Measurements from ENCODE around the gene SNAI1.
A peak's percentile ranks its signal among the peaks of the same experiment; 100 is the strongest.
"Not testable (repeated sequence)": the region's sequence is repeated elsewhere in the genome, so short reads cannot be mapped to it uniquely, and the experiment has no call there.

SNAI1 gene

DNA sequence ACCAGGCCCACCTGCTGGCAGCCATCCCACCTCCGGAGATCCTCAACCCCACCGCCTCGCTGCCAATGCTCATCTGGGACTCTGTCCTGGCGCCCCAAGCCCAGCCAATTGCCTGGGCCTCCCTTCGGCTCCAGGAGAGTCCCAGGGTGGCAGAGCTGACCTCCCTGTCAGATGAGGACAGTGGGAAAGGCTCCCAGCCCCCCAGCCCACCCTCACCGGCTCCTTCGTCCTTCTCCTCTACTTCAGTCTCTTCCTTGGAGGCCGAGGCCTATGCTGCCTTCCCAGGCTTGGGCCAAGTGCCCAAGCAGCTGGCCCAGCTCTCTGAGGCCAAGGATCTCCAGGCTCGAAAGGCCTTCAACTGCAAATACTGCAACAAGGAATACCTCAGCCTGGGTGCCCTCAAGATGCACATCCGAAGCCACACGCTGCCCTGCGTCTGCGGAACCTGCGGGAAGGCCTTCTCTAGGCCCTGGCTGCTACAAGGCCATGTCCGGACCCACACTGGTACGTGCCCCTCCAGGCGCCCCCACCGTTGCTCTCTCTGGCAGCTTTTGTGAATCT, 1.1 kb downstream of the SNAI1 start:
- in situ Hi-C loops (cut with HindIII; ENCODE audit: low pct_ligation_motif_present, low pct_unique_long_range_greater_than_20kb, low sequenced_read_pairs): no loop called here
- no peak for DNase-seq

DNA sequence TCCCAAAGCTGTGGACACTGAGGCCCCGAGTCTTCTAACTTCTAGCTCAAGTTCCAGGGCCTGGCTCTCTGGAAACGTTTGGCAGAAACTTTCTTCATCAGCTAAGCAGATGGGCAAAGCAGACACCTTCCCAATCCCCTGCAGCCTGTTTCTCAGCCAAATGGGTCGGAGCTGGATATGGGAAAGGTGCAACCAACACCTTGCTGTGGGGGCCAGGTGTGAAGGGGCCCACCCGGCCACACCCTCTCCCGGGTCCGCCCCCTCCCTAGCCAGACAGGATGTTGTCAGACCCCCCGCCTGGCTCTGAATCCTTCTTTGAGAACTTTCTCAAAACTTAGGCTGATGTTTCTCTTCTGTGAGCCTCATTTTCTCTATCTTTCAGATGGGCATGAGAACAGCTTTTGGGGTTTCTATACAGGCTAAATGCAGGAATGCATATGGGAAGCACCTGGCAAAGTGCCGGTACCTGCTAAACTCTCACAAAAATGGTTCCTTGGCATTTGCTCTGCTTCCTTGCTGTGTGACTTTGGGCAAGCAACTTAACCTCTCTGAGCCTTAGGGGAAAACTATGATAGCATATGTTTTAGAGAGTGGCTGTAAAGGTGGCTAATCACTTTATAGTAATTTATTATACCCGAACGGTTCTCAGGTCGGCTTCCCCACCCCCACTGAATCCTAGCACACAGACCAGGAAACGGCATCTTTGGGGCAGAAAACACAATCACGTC, 1.8 kb downstream of the SNAI1 start:
- no peak for DNase-seq
- in situ Hi-C loops (cut with HindIII; ENCODE audit: low pct_ligation_motif_present, low pct_unique_long_range_greater_than_20kb, low sequenced_read_pairs): no loop called here

DNA sequence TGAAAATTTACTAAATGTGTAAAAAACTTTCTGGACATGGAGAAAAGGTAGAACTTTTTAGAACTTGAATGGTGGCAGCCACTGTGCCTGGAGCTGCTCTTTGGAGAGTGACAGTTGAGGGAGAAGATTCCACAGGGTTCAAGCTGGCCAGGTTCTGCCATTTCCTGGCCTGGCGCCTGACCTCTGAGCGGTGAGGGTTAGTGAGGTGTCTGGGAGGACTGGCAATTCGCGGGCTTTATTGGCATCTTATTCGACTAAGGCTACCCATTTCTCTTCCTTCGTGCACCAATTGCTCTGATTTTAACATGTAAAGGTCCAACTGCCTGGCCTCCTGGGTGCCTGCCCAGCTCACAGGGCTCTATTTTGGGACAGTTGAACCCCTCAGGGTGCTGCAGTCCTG, 2.4 kb downstream of the SNAI1 start:
- in situ Hi-C loops (cut with HindIII; ENCODE audit: low pct_ligation_motif_present, low pct_unique_long_range_greater_than_20kb, low sequenced_read_pairs): no loop called here

DNA sequence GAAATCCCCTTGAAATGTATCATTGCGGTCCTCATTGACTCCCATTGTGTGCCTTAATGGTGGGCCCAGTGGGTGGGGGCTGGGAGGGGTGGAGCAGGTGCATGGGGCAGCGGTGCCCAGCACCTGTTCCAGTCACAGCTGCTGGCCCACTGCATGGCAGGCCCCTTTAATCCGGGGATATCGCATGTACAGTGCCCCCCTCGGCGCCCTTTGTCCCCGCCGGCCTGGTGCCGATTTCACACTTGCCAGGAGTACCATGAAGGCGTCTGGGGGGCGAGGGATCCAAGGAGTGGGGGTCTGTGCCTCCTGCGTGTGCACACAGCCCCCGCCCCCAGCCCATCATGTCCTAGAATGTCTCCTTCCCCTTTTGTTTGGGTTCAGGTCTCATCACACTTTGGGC, 2.8 kb downstream of the SNAI1 start:
- DNase-seq: no peak
- in situ Hi-C loops (cut with HindIII; ENCODE audit: low pct_ligation_motif_present, low pct_unique_long_range_greater_than_20kb, low sequenced_read_pairs): no loop called here

More for the DNA sequence above, 2.4 kb downstream of the SNAI1 start:
- DNase-seq: no peak

DNA sequence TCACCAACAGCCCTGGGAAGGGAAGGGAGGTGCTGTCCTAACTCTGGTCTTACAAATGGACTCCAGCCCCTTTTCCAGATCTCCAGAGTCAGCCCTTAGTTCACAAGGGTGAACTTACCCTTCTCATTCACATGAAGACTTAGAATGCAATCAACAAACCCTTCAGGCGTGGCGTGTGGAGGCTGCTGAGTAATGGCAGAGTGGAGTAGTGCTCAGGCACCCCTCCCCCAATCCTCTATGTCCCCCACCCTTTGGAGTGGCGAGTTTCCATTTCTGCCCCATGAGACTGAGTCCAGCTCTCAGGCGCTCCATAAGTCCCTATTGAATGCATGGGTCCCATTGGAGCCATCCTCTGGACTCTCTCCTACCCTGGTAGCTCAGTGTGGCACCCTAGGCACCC, 3.3 kb downstream of the SNAI1 start:
- DNase-seq: no peak
- in situ Hi-C loops (cut with HindIII; ENCODE audit: low pct_ligation_motif_present, low pct_unique_long_range_greater_than_20kb, low sequenced_read_pairs): no loop called here

DNA sequence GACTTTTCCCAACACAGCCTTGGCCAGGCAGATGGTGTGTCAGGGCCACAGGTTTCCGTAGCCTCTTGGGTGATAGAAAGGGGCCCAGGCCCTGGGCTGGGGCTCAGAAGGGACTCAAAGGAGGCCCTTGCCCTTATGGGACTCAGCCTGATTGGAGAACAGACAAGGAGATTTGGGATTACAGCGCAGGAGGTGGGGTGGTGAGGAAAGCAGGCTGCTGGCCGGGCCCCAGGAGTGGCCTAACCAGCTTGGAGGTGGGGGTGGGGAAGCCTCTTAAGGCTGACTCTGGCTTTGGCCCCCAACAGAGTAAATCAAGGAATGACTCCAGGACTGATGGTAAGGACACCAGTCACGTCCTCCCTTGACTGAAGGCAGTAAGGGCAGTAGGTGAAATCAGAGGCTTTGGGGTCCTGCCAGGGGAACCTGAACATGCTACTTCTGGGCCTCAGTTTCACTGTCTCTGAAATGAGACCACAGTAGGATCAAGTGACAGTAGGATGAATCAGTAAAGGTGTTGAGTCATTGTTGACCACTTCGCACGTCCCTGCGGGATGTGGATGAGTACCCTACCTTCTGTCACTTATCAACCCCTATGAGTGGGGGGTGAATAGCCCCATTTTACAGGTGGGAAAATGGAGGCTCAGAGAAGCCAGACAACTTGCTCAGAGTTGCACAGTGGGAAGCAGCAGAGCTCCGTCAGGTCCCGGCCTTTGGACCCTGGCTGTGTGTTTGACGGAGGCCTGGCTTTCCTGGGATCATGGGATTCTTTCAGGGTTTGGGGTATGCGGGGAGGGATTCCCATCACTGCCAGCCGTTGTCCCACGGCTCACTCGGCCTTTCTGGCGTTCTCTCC, 4.5 kb downstream of the SNAI1 start:
- DNase-seq: no peak
- in situ Hi-C loops (cut with HindIII; ENCODE audit: low pct_ligation_motif_present, low pct_unique_long_range_greater_than_20kb, low sequenced_read_pairs): no loop called here

DNA sequence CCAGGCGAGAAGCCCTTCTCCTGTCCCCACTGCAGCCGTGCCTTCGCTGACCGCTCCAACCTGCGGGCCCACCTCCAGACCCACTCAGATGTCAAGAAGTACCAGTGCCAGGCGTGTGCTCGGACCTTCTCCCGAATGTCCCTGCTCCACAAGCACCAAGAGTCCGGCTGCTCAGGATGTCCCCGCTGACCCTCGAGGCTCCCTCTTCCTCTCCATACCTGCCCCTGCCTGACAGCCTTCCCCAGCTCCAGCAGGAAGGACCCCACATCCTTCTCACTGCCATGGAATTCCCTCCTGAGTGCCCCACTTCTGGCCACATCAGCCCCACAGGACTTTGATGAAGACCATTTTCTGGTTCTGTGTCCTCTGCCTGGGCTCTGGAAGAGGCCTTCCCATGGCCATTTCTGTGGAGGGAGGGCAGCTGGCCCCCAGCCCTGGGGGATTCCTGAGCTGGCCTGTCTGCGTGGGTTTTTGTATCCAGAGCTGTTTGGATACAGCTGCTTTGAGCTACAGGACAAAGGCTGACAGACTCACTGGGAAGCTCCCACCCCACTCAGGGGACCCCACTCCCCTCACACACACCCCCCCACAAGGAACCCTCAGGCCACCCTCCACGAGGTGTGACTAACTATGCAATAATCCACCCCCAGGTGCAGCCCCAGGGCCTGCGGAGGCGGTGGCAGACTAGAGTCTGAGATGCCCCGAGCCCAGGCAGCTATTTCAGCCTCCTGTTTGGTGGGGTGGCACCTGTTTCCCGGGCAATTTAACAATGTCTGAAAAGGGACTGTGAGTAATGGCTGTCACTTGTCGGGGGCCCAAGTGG, 5.3 kb downstream of the SNAI1 start:
- in situ Hi-C loops (cut with HindIII; ENCODE audit: low pct_ligation_motif_present, low pct_unique_long_range_greater_than_20kb, low sequenced_read_pairs): no loop called here
- DNase-seq: no peak

DNA sequence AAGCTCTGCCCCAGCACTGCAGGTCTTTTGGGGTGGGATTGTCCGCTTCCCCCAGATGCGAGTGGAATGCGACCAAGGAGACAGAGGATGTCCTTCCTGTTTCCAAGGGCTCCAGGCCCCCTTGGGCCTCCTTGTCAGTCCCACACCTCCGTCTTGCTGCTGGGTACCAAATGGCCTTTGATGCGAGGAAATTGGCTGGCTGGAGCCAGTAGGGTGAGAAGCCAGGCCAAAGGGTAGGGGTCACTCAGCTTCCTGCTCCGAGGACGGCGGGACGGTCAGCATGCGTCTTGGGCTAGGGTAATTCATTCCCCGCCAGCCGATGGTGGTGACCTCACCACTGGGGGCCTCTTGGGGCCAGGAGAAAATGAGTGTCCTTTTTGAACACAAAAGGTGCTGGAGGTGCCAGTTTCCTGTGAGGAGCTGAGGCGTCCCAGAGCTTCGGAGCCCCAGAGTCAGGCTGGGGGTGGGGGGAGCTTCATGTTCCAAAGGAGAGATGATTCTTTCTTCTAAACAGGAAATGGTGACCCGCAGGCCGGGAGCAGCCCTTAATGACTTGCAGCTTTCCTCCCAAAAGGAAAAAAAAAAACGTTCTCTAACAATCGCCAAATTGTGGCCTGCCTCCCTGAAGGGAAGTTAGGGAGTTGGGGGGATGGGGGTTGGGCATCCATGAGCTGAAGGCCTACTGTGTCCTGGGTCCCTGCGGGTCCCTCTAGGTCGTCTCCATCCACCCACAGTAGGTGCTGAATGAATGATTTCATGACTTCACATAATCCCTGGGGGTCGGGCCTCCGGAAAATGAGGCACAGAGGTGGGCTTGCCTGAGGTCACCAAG, 6.7 kb downstream of the SNAI1 start:
- no peak for DNase-seq
- in situ Hi-C loops (cut with HindIII; ENCODE audit: low pct_ligation_motif_present, low pct_unique_long_range_greater_than_20kb, low sequenced_read_pairs): no loop called here

DNA sequence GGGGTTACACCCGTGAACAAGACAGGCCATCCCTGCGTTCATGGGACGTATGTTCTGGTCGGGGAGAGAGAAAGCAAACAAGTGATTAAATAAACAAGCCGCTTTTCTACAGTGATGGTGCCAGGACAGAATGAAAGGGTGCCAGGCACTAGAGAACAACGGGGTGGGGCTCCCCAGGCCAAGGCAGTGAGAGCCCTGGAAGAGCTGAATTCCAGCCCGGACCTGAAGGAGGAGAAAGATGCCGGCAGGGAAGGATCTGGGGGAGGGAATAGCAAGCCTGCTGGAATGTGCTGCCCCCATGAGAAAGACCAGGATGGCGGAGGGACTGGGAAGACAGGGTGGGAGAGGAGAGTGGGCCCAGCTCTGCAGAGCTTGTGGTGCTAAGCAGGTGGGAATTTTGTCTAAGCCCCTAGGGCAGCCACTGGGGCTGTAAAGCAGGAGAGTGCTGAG, 7.5 kb downstream of the SNAI1 start:
- no peak for DNase-seq

DNA sequence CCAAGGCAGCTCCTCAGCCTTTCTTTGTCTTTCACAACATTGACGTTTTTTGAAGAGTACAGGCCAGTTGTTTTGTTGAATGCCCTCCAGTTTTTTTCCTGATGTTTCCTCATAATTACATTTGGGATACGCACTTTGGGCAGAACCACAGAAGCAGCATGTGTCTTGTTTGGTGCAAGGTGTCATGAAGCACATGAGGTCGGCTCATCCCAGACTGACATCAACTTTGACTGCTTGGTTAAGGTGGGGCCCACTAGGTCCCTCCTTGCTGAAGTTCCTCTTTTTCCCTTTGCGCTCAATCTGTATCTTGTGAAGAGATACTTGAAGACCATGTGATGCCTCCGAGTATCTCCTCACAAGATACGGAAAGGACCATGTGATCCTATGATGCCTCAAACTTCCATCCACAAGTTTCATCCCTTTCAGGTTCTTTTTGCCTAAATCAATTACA, 10.5 kb downstream of the SNAI1 start:
- DNase-seq: no peak
- in situ Hi-C loops (cut with HindIII; ENCODE audit: low pct_ligation_motif_present, low pct_unique_long_range_greater_than_20kb, low sequenced_read_pairs): no loop called here

More for the DNA sequence above, 7.5 kb downstream of the SNAI1 start:
- in situ Hi-C loops (cut with HindIII; ENCODE audit: low pct_ligation_motif_present, low pct_unique_long_range_greater_than_20kb, low sequenced_read_pairs): no loop called here

DNA sequence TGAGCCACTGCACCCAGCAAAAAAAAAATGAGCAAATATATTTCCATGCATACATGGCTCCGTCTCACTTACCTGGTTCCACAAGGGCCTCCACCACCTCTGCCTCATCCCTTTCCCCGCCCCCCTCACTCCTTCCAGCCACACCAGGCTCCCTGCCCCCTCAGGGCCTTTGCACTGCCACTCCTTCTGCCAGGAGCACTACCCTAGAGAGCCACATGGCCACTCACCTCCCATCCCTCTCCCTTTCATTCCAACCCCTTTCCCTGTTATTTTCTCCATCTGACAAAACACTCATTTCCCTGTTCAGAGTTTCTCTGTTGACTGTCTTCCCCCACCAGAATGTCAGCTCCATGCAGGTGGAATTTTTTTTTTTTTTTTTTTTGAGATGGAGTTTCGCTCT, 12.8 kb downstream of the SNAI1 start:
- in situ Hi-C loops (cut with HindIII; ENCODE audit: low pct_ligation_motif_present, low pct_unique_long_range_greater_than_20kb, low sequenced_read_pairs): no loop called here
- no peak for DNase-seq

DNA sequence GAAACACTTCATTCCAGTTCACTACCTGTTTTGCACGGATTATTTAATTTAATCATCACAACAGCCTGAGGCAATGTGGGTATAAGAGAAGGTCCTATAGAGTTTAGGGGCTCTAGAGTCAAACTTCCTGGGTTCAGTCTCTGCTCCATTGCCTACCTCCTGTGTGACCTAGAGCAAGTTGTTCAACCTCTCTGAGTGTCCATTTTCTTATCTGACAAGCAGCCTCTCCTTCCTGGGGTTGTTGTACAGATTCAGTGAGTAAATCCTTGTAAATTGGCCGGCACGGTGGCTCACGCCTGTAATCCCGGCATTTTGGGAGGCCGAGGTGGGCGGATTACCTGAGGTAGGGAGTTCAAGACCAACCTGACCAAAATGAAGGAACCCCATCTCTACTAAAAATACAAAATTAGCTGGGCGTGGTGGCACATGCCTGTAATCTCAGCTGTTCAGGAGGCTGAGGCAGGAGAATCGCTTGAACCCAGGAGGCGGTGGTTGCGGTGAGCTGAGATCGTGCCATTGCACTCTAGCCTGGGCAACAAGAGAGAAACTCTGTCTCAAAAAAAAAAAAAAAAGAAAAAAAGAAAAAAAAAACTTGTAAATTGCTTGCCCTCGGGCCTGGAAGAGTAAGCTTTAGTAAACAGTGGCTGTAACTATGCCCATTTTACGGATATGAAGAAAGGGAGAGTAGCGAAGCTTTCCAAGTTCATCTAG, 15.9 kb downstream of the SNAI1 start:
- in situ Hi-C loops (cut with HindIII; ENCODE audit: low pct_ligation_motif_present, low pct_unique_long_range_greater_than_20kb, low sequenced_read_pairs); DNase-seq: not testable (repeated sequence)

DNA sequence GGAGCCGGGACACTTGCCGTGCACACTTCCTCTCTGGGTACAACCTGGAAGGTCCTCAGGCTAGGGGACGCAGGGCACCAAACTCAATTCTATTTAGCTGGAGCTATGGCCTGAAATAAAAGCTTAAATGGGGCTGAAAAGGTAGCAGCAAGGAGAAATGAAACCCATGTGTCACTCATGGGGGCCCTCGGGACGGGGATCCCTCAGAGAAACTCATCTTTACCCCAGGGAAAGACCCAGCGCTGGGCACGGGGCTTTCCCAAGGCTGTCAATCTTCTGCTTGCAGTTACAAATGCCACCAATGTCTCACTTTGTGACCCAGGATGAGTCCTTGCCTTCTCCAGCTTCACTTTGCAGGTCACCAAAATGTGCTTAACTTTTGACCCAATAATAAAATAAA, 16.5 kb downstream of the SNAI1 start:
- in situ Hi-C loops (cut with HindIII; ENCODE audit: low pct_ligation_motif_present, low pct_unique_long_range_greater_than_20kb, low sequenced_read_pairs): no loop called here
- DNase-seq: no peak

DNA sequence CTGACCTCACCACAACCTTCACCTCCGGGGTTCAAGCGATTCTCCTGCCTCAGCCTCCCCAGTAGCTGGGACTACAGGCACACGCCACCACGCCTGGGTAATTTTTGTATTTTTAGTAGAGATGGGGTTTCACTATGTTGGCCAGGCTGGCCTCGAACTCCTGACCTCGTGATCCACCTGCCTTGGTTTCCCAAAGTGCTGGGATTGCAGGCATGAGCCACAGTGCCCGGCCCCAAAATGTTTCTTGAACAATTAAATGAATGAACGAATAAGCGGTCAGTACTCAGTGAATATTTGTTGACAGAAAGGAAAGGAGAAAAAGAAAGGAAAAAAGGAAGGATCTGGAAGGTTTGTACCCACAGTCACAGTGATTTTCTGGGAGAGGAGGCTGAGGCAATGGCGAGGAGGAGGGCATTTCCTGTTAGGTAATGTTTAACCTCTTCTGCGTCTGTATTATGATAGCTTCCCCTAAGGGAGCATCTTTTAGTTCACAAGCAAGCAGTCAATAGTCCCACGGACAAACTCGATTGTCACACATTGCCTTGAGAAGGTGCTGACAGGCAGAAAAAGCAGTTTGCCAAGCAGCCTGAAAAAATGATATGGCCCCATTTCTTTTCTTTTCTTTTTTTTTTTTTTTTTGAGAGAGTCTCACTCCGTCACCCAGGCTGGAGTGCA, 17.9 kb downstream of the SNAI1 start:
- peak; percentile 19 for DNase-seq
- in situ Hi-C loops (cut with HindIII; ENCODE audit: low pct_ligation_motif_present, low pct_unique_long_range_greater_than_20kb, low sequenced_read_pairs): not testable (repeated sequence)

DNA sequence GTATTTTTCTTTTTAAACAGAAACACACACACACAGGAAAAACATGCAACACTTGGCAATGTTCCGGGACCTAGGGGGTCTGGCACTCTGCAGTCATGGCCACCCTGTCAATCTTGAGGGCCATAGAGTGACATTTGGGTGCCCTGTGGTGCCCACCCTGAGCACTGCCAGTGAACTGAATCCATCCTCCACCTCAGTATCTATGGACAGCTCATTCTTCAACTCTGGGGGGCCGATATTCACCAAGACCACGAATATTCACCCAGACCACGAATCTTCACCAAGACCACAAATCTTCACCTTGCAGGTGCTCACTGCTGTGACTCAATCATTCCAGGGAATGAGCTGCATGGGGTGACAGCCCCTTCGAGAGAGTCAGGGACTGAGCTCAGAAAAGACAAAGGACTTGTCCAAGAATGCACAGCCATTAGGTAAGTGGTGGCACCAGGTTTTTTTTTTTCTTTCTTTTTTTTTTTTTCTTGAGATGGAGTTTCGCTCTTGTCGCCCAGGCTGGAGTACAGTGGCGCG, 19.1 kb downstream of the SNAI1 start:
- in situ Hi-C loops (cut with HindIII; ENCODE audit: low pct_ligation_motif_present, low pct_unique_long_range_greater_than_20kb, low sequenced_read_pairs): no loop called here
- DNase-seq: no peak

DNA sequence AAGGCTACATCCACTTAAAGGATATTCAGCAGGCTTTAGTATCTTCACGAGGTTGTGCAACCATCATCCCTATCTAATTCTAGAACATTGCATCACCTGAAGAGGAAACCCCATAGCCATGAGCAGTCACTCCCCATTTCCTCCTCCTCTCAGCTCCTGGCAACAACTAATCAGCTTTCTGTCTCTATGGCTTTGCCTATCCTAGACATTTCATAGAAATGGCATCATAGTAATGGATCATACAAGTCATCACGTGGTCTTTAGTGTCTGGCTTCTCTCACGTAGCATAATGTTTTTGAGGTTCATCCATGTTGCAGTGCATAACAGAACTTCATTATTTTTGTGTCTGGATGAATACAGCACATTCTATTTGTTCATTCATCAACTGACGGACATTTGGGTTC, 20.5 kb downstream of the SNAI1 start:
- in situ Hi-C loops (cut with HindIII; ENCODE audit: low pct_ligation_motif_present, low pct_unique_long_range_greater_than_20kb, low sequenced_read_pairs): no loop called here
- DNase-seq: no peak

DNA sequence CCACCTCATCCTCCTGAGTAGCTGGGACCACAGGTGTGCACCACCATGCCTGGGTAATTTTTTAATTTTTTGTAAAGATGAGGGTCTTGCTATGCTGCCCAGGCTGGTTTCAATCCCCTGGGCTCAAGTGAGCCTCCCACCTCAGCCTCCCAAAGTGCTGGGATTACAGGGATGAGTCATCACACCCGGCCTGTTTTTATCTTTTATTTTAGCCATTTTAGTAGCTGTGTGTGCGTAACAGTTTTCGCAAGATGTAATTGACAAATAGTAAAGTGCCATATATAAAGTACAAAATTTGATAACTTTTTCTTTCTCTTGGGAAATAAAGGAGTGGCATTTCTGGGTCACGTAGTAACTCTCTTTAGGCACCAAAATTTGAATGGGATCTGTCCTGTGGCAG, 21.4 kb downstream of the SNAI1 start:
- no peak for DNase-seq
- in situ Hi-C loops (cut with HindIII; ENCODE audit: low pct_ligation_motif_present, low pct_unique_long_range_greater_than_20kb, low sequenced_read_pairs): no loop called here
